HEK293T (cell line): ENCODE data around the gene USP44.

Source experiments
- CTCF ChIA-PET: fragments of 350-600 bp; formaldehyde crosslinking; extraction: SDS; loops from one replicate; lab custom pipeline; 2021; ENCODE audit warnings: antibody characterized with exemption, inconsistent platforms; lab: Yijun Ruan, JAX
- POLR2A ChIA-PET: fragments of 350-600 bp; formaldehyde crosslinking; extraction: SDS; loops from one replicate; lab custom pipeline; 2020; ENCODE audit warnings: antibody characterized with exemption, inconsistent platforms; lab: Yijun Ruan, JAX
- DNase-seq: peaks from one replicate; pipeline ENCODE4 v3.0.0; 2012; ENCODE audit warnings: mixed read lengths; ENCODE audit errors: extremely low spot score
- ARNT ChIP-seq: fragments of 450-650 bp; IDR thresholded peaks from 2 replicates; pipeline ENCODE4 v1.6.1; 2017; ENCODE audit warnings: mild to moderate bottlenecking
- BHLHE40 ChIP-seq: fragments of 450-650 bp; IDR thresholded peaks from 2 replicates; pipeline ENCODE4 v1.6.1; 2016; ENCODE audit warnings: mild to moderate bottlenecking, moderate library complexity, borderline replicate concordance
- CTBP1 ChIP-seq: fragments of 450-650 bp; IDR thresholded peaks from 2 replicates; pipeline ENCODE4 v1.6.1; 2016; ENCODE audit warnings: borderline replicate concordance
- ELF4 ChIP-seq: fragments of 450-650 bp; IDR thresholded peaks from 2 replicates; pipeline ENCODE4 v1.6.1; 2017; ENCODE audit warnings: antibody characterized with exemption
- FOXA1 ChIP-seq: fragments of 450-650 bp; IDR thresholded peaks from 2 replicates; pipeline ENCODE4 v1.6.1; 2016; ENCODE audit warnings: mild to moderate bottlenecking
- FOXK2 ChIP-seq: fragments of 450-650 bp; IDR thresholded peaks from 2 replicates; pipeline ENCODE4 v1.6.1; 2016; ENCODE audit warnings: mild to moderate bottlenecking
- FOXM1 ChIP-seq: fragments of 450-650 bp; IDR thresholded peaks from 2 replicates; pipeline ENCODE4 v1.6.1; 2017; ENCODE audit warnings: mild to moderate bottlenecking, borderline replicate concordance
- HDGF ChIP-seq: fragments of 450-650 bp; IDR thresholded peaks from 2 replicates; pipeline ENCODE4 v1.6.1; 2017; ENCODE audit warnings: antibody characterized with exemption, borderline replicate concordance
- L3MBTL2 ChIP-seq: fragments of 450-650 bp; conservative IDR thresholded peaks from 2 replicates; pipeline ENCODE4 v1.6.1; 2016; ENCODE audit warnings: mild to moderate bottlenecking
- LEF1 ChIP-seq: fragments of 450-650 bp; IDR thresholded peaks from 2 replicates; pipeline ENCODE4 v1.6.1; 2017; ENCODE audit warnings: mild to moderate bottlenecking, borderline replicate concordance
- NFRKB ChIP-seq: fragments of 450-650 bp; IDR thresholded peaks from 2 replicates; pipeline ENCODE4 v1.6.1; 2016; ENCODE audit warnings: mild to moderate bottlenecking, moderate library complexity
- PKNOX1 ChIP-seq: fragments of 450-650 bp; IDR thresholded peaks from 2 replicates; pipeline ENCODE4 v1.6.1; 2016
- SP1 ChIP-seq: fragments of 450-650 bp; IDR thresholded peaks from 2 replicates; pipeline ENCODE4 v1.6.1; 2017
- SUZ12 ChIP-seq: fragments of 450-650 bp; IDR thresholded peaks from 2 replicates; pipeline ENCODE4 v1.6.1; 2016; ENCODE audit warnings: mild to moderate bottlenecking
- TARDBP ChIP-seq: fragments of 450-650 bp; IDR thresholded peaks from 2 replicates; pipeline ENCODE4 v1.6.1; 2016
- ZNF384 ChIP-seq: fragments of 450-650 bp; IDR thresholded peaks from 2 replicates; pipeline ENCODE4 v1.6.1; 2016

USP44 gene

GRCh38 chr12:95590775-95591174 is 39.5 kb upstream of the USP44 start:
- ChIA-PET CTCF (no interaction called here), POLR2A (no interaction called here)
- DNase-seq: no peak
- no peak for TF ChIP-seq L3MBTL2
- no peak for TF ChIP-seq LEF1
- no peak for TF ChIP-seq FOXA1
- no peak for TF ChIP-seq SP1
- TF ChIP-seq HDGF: no peak
- no peak for TF ChIP-seq FOXM1
- TF ChIP-seq ZNF384: no peak
- TF ChIP-seq FOXK2: no peak
- no peak for TF ChIP-seq ELF4
- TF ChIP-seq ARNT: no peak
- no peak for TF ChIP-seq TARDBP
- TF ChIP-seq PKNOX1: no peak
- no peak for TF ChIP-seq BHLHE40

- no peak for TF ChIP-seq HDGF
- TF ChIP-seq BHLHE40: no peak
- TF ChIP-seq CTBP1: no peak
- TF ChIP-seq L3MBTL2: no peak
- no peak for TF ChIP-seq SUZ12
- no peak for TF ChIP-seq ELF4
- TF ChIP-seq ARNT: no peak
- no peak for TF ChIP-seq ZNF384
- TF ChIP-seq FOXM1: no peak
- no peak for TF ChIP-seq FOXA1
- ChIA-PET CTCF (interaction anchor here (0.7 to 1.0 kb wide), 2 partner anchors 9 to 32 kb away, joined by 4 read pairs; no protein-coding TSS in a partner anchor), POLR2A (no interaction called here)
- DNase-seq: no peak
These were observed 32.7 kb upstream of the USP44 start for GRCh38 chr12:95583933-95584332.

- POLR2A ChIA-PET: no interaction called here
- CTCF ChIA-PET: interaction anchor here (0.7 to 1.3 kb wide), 4 partner anchors 20 to 416 kb away, joined by 3 to 5 read pairs (median 3); no protein-coding TSS in a partner anchor
- no peak for TF ChIP-seq SP1
- TF ChIP-seq ZNF384: peak; percentile 76
These were observed 31.2 kb upstream of the USP44 start for GRCh38 chr12:95582230-95583058.

GRCh38 chr12:95577820-95578219 is 26.5 kb upstream of the USP44 start:
- CTCF ChIA-PET: interaction anchor here (0.6 kb wide), 1 partner anchor 248 kb away, joined by 5 read pairs; no protein-coding TSS in a partner anchor
- TF ChIP-seq CTBP1: no peak
- DNase-seq: no peak
- POLR2A ChIA-PET: no interaction called here

More at GRCh38 chr12:95582230-95583058, 31.2 kb upstream of the USP44 start:
- DNase-seq: peak; percentile 20

- POLR2A ChIA-PET: interaction anchor here (1.8 kb wide), 1 partner anchor 101 kb away, joined by 5 read pairs; the partner anchor contains the start of gene METAP2
- peak; percentile 46 for DNase-seq
- CTCF ChIA-PET: interaction anchor here (0.6 to 1.1 kb wide), 12 partner anchors 9 to 685 kb away, joined by 3 to 13 read pairs (median 4); no protein-coding TSS in a partner anchor
- TF ChIP-seq BHLHE40 (no peak), SUZ12 (no peak), FOXA1 (no peak), CTBP1 (no peak), ELF4 (no peak), PKNOX1 (no peak), SP1 (no peak), L3MBTL2 (peak; percentile 35; the same call in 1 of the 2 replicates)
These were observed 23.6 kb upstream of the USP44 start for GRCh38 chr12:95574799-95575452.

GRCh38 chr12:95573951-95574576 is 22.8 kb upstream of the USP44 start:
- ChIA-PET CTCF (interaction anchor here (0.7 to 1.1 kb wide), 9 partner anchors 8 to 684 kb away, joined by 3 to 13 read pairs (median 4); no protein-coding TSS in a partner anchor), POLR2A (interaction anchor here (1.8 kb wide), 1 partner anchor 100 kb away, joined by 5 read pairs; the partner anchor contains the start of gene METAP2)
- TF ChIP-seq SP1 (no peak), NFRKB (no peak), TARDBP (no peak), FOXM1 (no peak), L3MBTL2 (no peak), PKNOX1 (no peak), SUZ12 (no peak), FOXA1 (no peak), ARNT (no peak), LEF1 (no peak), FOXK2 (no peak), ELF4 (no peak), ZNF384 (no peak), BHLHE40 (no peak)
- no peak for DNase-seq
